PC-9 (cell line): ENCODE data around the gene MROH9.

Experiments used
- EZH2 ChIP-seq: fragments of 200-600 bp; sonication (generic); IDR thresholded peaks from 2 replicates; pipeline ENCODE4 v1.8.0; 2017; ENCODE audit warnings: antibody characterized with exemption, low read depth
- TF ChIP-seq, protein P1 (sequence below): fragments of 200-600 bp; sonication (generic); conservative IDR thresholded peaks from 2 replicates; pipeline ENCODE4 v1.6.1; 2017; ENCODE audit warnings: mixed run types, antibody characterized with exemption, mild to moderate bottlenecking, moderate library complexity

DNA sequence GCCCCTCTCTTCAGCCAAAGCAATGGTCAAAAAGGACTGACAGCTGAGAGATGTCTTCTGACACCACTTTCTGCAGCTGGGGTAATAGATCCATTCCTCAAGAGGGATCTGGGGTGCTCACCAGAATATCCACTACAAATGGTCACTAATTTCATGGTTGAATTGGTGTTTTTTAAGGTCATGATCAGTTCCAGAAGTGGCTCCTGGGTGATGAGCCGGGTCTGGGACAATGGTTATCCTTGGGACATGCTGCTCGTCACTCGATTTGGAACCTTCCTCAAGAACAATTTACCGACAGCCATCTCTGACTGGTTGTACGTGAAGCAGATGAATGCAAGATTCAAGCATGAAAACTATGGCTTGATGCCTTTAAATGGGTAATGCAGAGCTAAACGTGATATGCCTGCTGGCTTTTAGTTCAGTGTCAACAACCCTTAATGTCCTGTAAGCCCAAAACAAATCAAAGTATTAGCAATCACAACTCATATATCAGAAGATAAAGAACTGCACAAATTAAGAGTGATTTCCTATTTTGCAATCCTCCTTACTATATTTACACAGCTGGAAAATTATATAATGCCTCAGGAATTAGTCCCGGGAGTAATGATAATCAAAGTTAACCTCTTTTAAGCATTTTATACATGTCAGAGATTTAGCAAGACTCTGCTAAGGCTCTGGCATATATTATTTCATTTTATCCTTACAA lies 175.4 kb downstream of the MROH9 start:
- TF ChIP-seq, protein P1, sequence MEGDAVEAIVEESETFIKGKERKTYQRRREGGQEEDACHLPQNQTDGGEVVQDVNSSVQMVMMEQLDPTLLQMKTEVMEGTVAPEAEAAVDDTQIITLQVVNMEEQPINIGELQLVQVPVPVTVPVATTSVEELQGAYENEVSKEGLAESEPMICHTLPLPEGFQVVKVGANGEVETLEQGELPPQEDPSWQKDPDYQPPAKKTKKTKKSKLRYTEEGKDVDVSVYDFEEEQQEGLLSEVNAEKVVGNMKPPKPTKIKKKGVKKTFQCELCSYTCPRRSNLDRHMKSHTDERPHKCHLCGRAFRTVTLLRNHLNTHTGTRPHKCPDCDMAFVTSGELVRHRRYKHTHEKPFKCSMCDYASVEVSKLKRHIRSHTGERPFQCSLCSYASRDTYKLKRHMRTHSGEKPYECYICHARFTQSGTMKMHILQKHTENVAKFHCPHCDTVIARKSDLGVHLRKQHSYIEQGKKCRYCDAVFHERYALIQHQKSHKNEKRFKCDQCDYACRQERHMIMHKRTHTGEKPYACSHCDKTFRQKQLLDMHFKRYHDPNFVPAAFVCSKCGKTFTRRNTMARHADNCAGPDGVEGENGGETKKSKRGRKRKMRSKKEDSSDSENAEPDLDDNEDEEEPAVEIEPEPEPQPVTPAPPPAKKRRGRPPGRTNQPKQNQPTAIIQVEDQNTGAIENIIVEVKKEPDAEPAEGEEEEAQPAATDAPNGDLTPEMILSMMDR: no peak
- TF ChIP-seq EZH2: no peak
